Measurements from ENCODE around the gene SH3BGR. TPM values are rescaled to one million over a fixed set of nuclear protein-coding genes. Genes with fewer than 3 reads are reported as not detected.
A peak's percentile ranks its signal among the peaks of the same experiment; 100 is the strongest.

SH3BGR gene
- total RNA-seq, 2 donors from 2014 or later: 1.0 TPM; not detected in 1

DNA sequence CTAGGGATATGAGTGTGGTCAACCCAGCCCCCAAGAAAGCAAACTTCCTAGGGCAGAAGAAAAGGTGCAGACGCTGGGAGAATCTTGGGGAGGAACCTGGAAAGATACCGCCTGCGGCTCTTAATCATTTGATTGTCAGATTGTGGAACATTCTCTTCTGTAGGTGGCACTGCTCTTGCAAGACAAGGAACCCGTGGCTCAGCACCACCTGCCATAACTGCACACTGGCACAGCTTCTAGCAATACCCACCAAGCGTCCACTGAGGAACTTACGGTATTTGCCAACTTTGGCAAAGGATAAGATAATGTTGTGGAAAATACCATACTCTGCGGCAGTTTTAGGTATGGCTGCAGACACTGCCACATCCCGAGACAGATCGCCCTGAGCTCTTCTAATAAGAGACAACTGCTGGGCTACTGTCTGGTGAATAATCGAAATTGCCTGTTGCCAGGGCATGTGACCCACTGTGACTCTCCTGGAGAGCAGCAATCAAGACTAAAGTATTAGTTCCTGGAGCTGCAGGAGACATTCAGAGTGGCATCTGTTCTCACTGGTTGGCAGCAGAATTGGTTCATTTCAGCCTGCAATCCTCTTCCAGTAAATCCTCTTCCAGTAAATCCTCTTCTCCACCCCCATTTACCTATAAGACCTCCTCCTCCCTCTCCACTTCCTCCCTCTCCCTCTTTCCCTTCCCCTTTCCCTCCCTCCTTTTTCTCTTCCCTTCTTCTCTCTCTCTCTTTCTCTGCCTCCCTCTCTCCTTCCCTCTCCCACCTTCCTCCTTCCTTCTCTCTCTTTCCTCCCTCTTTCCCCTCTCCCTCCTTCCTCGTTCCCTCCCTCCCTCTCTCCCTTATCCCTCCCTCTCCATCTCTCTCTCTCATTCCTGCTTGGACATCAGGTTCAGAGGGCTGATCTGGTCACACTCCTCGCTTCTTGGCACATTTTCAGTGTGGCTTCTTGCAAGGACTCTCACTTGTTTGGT, 111.3 kb downstream of the SH3BGR start:
- DNase-seq (peak in 2 of 4 donors; percentile 8 to 45), ATAC-seq (peak; percentile 52)
- Histone ChIP-seq H3K27ac (peak overlapping the region in 3 of 4 donors; percentile 4 to 65 (median 18)), H3K9me3 (no peaks in the 10 kb centered on the region), H3K4me3 (no peak overlapping the region), H3K36me3 (replicated peaks in 1 of 2; ENCODE audit: insufficient read depth in 1 of 2, low read depth in 2 of 2) (no peaks in the 10 kb centered on the region), H3K4me1 (peaks cover 44% of the 10 kb centered on the region), H3K27me3 (no peaks in the 10 kb centered on the region)
- TF ChIP-seq, protein P1, sequence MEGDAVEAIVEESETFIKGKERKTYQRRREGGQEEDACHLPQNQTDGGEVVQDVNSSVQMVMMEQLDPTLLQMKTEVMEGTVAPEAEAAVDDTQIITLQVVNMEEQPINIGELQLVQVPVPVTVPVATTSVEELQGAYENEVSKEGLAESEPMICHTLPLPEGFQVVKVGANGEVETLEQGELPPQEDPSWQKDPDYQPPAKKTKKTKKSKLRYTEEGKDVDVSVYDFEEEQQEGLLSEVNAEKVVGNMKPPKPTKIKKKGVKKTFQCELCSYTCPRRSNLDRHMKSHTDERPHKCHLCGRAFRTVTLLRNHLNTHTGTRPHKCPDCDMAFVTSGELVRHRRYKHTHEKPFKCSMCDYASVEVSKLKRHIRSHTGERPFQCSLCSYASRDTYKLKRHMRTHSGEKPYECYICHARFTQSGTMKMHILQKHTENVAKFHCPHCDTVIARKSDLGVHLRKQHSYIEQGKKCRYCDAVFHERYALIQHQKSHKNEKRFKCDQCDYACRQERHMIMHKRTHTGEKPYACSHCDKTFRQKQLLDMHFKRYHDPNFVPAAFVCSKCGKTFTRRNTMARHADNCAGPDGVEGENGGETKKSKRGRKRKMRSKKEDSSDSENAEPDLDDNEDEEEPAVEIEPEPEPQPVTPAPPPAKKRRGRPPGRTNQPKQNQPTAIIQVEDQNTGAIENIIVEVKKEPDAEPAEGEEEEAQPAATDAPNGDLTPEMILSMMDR (IDR thresholded peaks at IDR 0.05): peak in 1 of 7 experiments; percentile 20
- TF ChIP-seq POLR2A (IDR thresholded peaks at IDR 0.05): no peak
- 59 to 61% methylated on average over 11 to 12 of the region's 12 CpGs for WGBS, 2 donors
- intact Hi-C loops (cut with DNase I): no loop called here

DNA sequence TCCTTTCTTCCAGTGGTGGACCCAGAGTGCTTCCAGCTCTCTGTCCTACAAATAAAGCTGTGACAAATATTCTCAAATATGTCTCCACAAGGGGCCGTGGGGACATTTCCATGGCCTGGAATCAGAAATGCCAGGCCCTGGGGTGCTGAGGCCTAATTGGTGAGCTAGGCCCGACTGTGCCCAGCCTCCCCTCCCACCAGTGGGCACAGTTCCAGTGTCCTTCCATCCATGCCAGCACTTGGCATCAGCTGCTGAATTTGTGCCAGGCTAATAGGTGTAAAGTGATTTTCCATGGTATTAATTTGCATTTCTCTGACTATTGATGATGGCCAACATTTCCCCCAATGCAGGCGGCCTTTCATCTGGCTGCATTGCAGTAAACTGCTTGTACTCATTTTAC, 112.4 kb downstream of the SH3BGR start:
- TF ChIP-seq, protein P1 (IDR thresholded peaks at IDR 0.05): peak in 1 of 7 experiments; percentile 6
- TF ChIP-seq POLR2A (IDR thresholded peaks at IDR 0.05): no peak
- intact Hi-C loops (cut with DNase I): no loop called here

More for the DNA sequence above, 112.4 kb downstream of the SH3BGR start:
- no peaks in the 10 kb centered on the region for H3K9me3 ChIP-seq
- H3K36me3 ChIP-seq (replicated peaks in 1 of 2; ENCODE audit: insufficient read depth in 1 of 2, low read depth in 2 of 2): no peaks in the 10 kb centered on the region
- H3K27ac ChIP-seq: peak overlapping the region in 3 of 4 donors; percentile 4 to 65 (median 18)
- 36 to 51% methylated on average over 3 of the region's 3 CpGs for WGBS, 2 donors
- no peaks in the 10 kb centered on the region for H3K27me3 ChIP-seq
- ATAC-seq (peak; percentile 78), DNase-seq (peak; percentile 75 to 82 (median 76))
- peaks cover 44% of the 10 kb centered on the region for H3K4me1 ChIP-seq
- H3K4me3 ChIP-seq: no peak overlapping the region

Small RNAs within 50 kb of the gene (microRNA-seq; reads per million reads assigned to microRNA genes)
- gene MIR6508 (ENCODE audit: borderline number of aligned reads in 2 of 2, borderline replicate concordance in 2 of 2): 0 to 0.47 reads per million in 2 donors

Small RNAs within 50 kb of the gene (small RNA-seq; reads per million reads assigned to genes)
- not detected for gene MIR6508

Other genes with a start within 250 kb of the SH3BGR start
- 10 to 100 TPM; 53.7 to 75.2 TPM for gene BRWD1, start 138.3 kb upstream of the SH3BGR start, total RNA-seq
- gene HMGN1, start 102.9 kb upstream of the SH3BGR start, total RNA-seq: 100 to 1,000 TPM in 1 of 2 donors, 10 to 100 TPM in 1; 97.2 to 153 TPM
- 1 to 10 TPM in 1 of 2 donors, under 1 TPM in 1; 0.78 to 1.3 TPM for gene LCA5L, start 6.2 kb upstream of the SH3BGR start, total RNA-seq
- 1 to 10 TPM; 4.9 to 5.6 TPM for gene B3GALT5, start 161.0 kb downstream of the SH3BGR start, total RNA-seq

Data from body of pancreas (tissue), 4 donors.